SK-N-SH (cell line): ENCODE data around the gene PRR35. TPM values are rescaled to one million over a fixed set of nuclear protein-coding genes. Genes with fewer than 3 reads are reported as not detected.

Experiments used
- CTCF ChIA-PET: fragments of 300-600, 350-600 bp; formaldehyde crosslinking; extraction: SDS; loops from one replicate; lab custom pipeline; 2021; lab: Yijun Ruan, JAX
- POLR2A ChIA-PET: fragments of 350-600 bp; sonication (Branson Sonifier 250); formaldehyde crosslinking; extraction: SDS; loops from one replicate; lab custom pipeline; 2020; ENCODE audit warnings: antibody characterized with exemption, inconsistent platforms; lab: Yijun Ruan, JAX
- DNase-seq: peaks from one replicate; pipeline ENCODE4 v3.0.0; 2012
- H2AFZ ChIP-seq: fragments of 200-600 bp; sonication (generic); 2 replicates; pipeline ENCODE4 v1.8.1; 2016; ENCODE audit warnings: antibody characterized with exemption, mild to moderate bottlenecking, low read depth
- H3F3A ChIP-seq: fragments of 200-600 bp; sonication (generic); replicated peaks from 2 replicates; pipeline ENCODE3; 2016; ENCODE audit warnings: antibody characterized with exemption, mild to moderate bottlenecking; ENCODE audit not compliant: insufficient read depth
- H3K27ac ChIP-seq, 2 experiments: fragments of 200-500 bp in 1 of 2; fragments of 200-600 bp in 1 of 2; sonication (Bioruptor generic) in 1 of 2; sonication (generic), shearing (Covaris generic) in 1 of 2; 2 replicates each; pipeline versions ENCODE4 v1.5.1 to v1.6.1; 2014 to 2016; ENCODE audit warnings: low read depth in 2 of 2, inconsistent platforms in 1 of 2, low read length in 1 of 2, mild to moderate bottlenecking in 1 of 2, mixed read lengths in 1 of 2
- H3K27me3 ChIP-seq: fragments of 200-600 bp; sonication (generic), shearing (Covaris generic); 2 replicates; pipeline ENCODE4 v1.6.1; 2016; ENCODE audit warnings: mixed run types; ENCODE audit not compliant: insufficient read depth
- H3K36me3 ChIP-seq, 2 experiments: fragments of 200-500 bp in 1 of 2; fragments of 200-600 bp in 1 of 2; sonication (Bioruptor generic) in 1 of 2; sonication (generic) in 1 of 2; replicated peaks in 1 of 2; 2 replicates each; pipeline versions ENCODE3 to v1.5.1; 2014 to 2016; ENCODE audit warnings: low read length in 1 of 2, mild to moderate bottlenecking in 1 of 2; ENCODE audit not compliant: insufficient read depth in 2 of 2, control insufficient read depth in 1 of 2
- H3K4me1 ChIP-seq, 2 experiments: fragments of 200-500 bp in 1 of 2; fragments of 200-600 bp in 1 of 2; sonication (Bioruptor generic) in 1 of 2; sonication (generic), shearing (Covaris generic) in 1 of 2; 2 replicates each; pipeline versions ENCODE4 v1.5.1 to v1.6.1; 2014 to 2016; ENCODE audit warnings: low read depth in 1 of 2, low read length in 1 of 2, mixed run types in 1 of 2; ENCODE audit not compliant: insufficient read depth in 2 of 2, control insufficient read depth in 1 of 2
- H3K4me2 ChIP-seq: fragments of 200-600 bp; sonication (generic), shearing (Covaris generic); 2 replicates; pipeline ENCODE4 v1.6.1; 2017; ENCODE audit warnings: mixed run types
- H3K4me3 ChIP-seq, 2 experiments: fragments of 200-500 bp in 1 of 2; fragments of 200-600 bp in 1 of 2; sonication (Bioruptor generic) in 1 of 2; sonication (generic), shearing (Covaris generic) in 1 of 2; 2 replicates each; pipeline versions ENCODE4 v1.5.1 to v1.8.1; 2014 to 2016; ENCODE audit warnings: low read depth in 2 of 2, inconsistent platforms in 1 of 2, low read length in 1 of 2, mild to moderate bottlenecking in 1 of 2, mixed read lengths in 1 of 2, moderate library complexity in 1 of 2
- H3K79me2 ChIP-seq: fragments of 200-600 bp; sonication (generic); 2 replicates; pipeline ENCODE4 v1.8.1; 2017; ENCODE audit warnings: mild to moderate bottlenecking; ENCODE audit not compliant: insufficient read depth
- H3K9ac ChIP-seq: fragments of 200-600 bp; sonication (generic); 2 replicates; pipeline ENCODE4 v1.6.1; 2017; ENCODE audit warnings: mixed run types
- H3K9me2 ChIP-seq: fragments of 200-600 bp; sonication (generic); 2 replicates; pipeline ENCODE4 v1.6.1; 2017; ENCODE audit warnings: mixed run types
- H3K9me3 ChIP-seq: fragments of 200-600 bp; sonication (generic); 2 replicates; pipeline ENCODE4 v1.6.1; 2017; ENCODE audit warnings: mixed run types, mild to moderate bottlenecking, moderate library complexity
- H4K20me1 ChIP-seq: fragments of 200-600 bp; sonication (generic); 2 replicates; pipeline ENCODE4 v1.6.1; 2017; ENCODE audit warnings: mild to moderate bottlenecking, mixed run types; ENCODE audit not compliant: insufficient read depth
- CHD2 ChIP-seq: fragments of 150-350 bp; IDR thresholded peaks from 2 replicates; pipeline ENCODE4 v1.6.1; 2018; ENCODE audit warnings: low read length; ENCODE audit not compliant: partially characterized antibody
- EZH2phosphoT487 ChIP-seq: fragments of 200-600 bp; sonication (generic); IDR thresholded peaks from 2 replicates; pipeline ENCODE4 v1.6.1; 2017; ENCODE audit warnings: low read depth, mixed run types, mild to moderate bottlenecking, antibody characterized with exemption, moderate library complexity, borderline replicate concordance
- FOXJ3 ChIP-seq: sonication (generic); formaldehyde crosslinking; IDR thresholded peaks from 2 replicates; pipeline ENCODE4 v1.5.1; 2020; ENCODE audit warnings: mild to moderate bottlenecking, missing genetic modification reagents
- FOXM1 ChIP-seq: IDR thresholded peaks from 2 replicates; pipeline ENCODE4 v1.4.0; 2012; ENCODE audit warnings: low read depth, mild to moderate bottlenecking
- GABPA ChIP-seq: IDR thresholded peaks from 2 replicates; pipeline ENCODE4 v1.4.0; 2012; ENCODE audit warnings: low read depth, mild to moderate bottlenecking
- GATA2 ChIP-seq: sonication (generic); formaldehyde crosslinking; IDR thresholded peaks from 2 replicates; pipeline ENCODE4 v1.5.0; 2020; ENCODE audit warnings: mild to moderate bottlenecking, missing genetic modification reagents
- JUND ChIP-seq: IDR thresholded peaks from 2 replicates; pipeline ENCODE4 v1.4.0; 2012
- MXI1 ChIP-seq: IDR thresholded peaks from 2 replicates; pipeline ENCODE4 v1.6.1; 2012; ENCODE audit warnings: mild to moderate bottlenecking, low read depth, low read length, improper control_type of control experiment
- NFIC ChIP-seq: IDR thresholded peaks from 2 replicates; pipeline ENCODE4 v1.4.0; 2012; ENCODE audit warnings: borderline replicate concordance
- POLR2AphosphoS5 ChIP-seq: IDR thresholded peaks from 2 replicates; pipeline ENCODE4 v1.6.1; 2012; ENCODE audit warnings: low read depth, low read length
- RAD21 ChIP-seq: IDR thresholded peaks from 2 replicates; pipeline ENCODE4 v1.6.1; 2012; ENCODE audit warnings: mild to moderate bottlenecking, low read length
- RFX5 ChIP-seq: IDR thresholded peaks from 2 replicates; pipeline ENCODE4 v1.6.1; 2012; ENCODE audit warnings: mild to moderate bottlenecking, improper control_type of control experiment, low read length
- RXRA ChIP-seq: IDR thresholded peaks from 2 replicates; pipeline ENCODE4 v1.4.0; 2012; ENCODE audit warnings: low read depth, mild to moderate bottlenecking, borderline replicate concordance
- SIN3A ChIP-seq: IDR thresholded peaks from 2 replicates; pipeline ENCODE4 v1.6.1; 2012; ENCODE audit warnings: low read depth, mild to moderate bottlenecking, low read length, moderate library complexity, borderline replicate concordance
- TAF1 ChIP-seq: IDR thresholded peaks from 2 replicates; pipeline ENCODE4 v1.6.1; 2012; ENCODE audit warnings: low read depth, mild to moderate bottlenecking, low read length, moderate library complexity, borderline replicate concordance
- WGBS: methylation state at CpG from one replicate; pipeline ENCODE4 v1.1.6; 2017; ENCODE audit warnings: low lambda C conversion rate; 5-methylcytosine and 5-hydroxymethylcytosine counted together
- polyA plus RNA-seq, 3 experiments: library from polyadenylated mRNA; depleted of rRNA; stranded (reverse); fragments of >200 nt; gene quantifications; 2 replicates each; pipeline ENCODE4 v1.2.3, GENCODE V29; 2012

The PRR35 gene
- polyA plus RNA-seq, 1 of the 3 experiments (the other 2 are of a cell fraction) = not detected

- Histone ChIP-seq H3F3A (peaks cover 5% of the 10 kb centered on the region), H3K4me2 (no peak overlapping the region), H3K36me3 (peaks cover 0 to 11% of the 10 kb centered on the region in 2 experiments), H3K9ac (no peak overlapping the region), H3K27ac (no peak overlapping the region), H3K9me3 (no peaks in the 10 kb centered on the region), H3K79me2 (peaks cover 50% of the 10 kb centered on the region), H4K20me1 (peaks cover 8% of the 10 kb centered on the region; the same call in 1 of the 2 replicates), H2AFZ (no peak overlapping the region), H3K4me1 (peaks cover 0 to 6% of the 10 kb centered on the region in 2 experiments; a peak in 1 of 4 replicates), H3K27me3 (no peaks in the 10 kb centered on the region), H3K9me2 (no peaks in the 10 kb centered on the region), H3K4me3 (no peak overlapping the region)
- POLR2A ChIA-PET = no interaction called here
- no peak for DNase-seq
- 89% methylated on average over 5 of the region's 5 CpGs for WGBS
- CTCF ChIA-PET = no interaction called here
- TF ChIP-seq MXI1 (no peak), TAF1 (no peak), NFIC (no peak), RAD21 (no peak), JUND (no peak), RFX5 (no peak), FOXM1 (no peak), CHD2 (no peak), SIN3A (no peak), FOXJ3 (CRISPR knock-in tag) (no peak)
Observed at GRCh38 chr16:603933-604332, 43.7 kb downstream of the PRR35 start.

DNA sequence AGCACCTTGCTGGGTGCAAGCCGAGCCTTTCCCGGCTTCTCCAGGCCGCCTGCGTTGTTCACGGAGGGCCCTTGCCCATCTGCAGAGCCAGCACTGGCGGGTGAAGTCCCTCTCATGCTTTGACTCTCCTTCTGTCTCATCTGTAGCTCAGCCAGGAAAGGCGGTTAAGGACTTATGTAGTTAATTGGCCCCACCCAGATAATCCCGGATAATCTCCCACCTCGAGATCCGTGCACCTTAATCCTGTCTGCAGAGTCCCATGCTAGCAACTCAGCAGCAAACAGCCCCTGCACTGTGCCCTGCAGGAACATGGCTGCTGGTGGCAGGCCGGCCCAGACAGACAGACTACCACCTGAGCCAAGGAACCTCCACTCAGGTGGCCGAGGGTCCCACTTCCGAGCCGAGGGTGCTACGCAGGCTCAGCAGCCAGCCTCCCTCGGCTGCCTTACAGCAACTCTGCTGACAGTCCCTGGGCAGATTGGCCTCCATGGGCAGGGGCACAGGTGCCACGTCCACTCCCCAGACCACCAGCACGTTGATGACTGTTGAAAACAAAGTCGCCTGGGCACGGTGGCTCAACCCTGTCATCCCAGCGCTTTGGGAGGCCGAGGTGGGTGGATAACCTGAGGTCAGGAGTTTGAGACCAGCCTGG, 46.6 kb downstream of the PRR35 start:
- peaks cover 42% of the 10 kb centered on the region for H3K79me2 ChIP-seq
- H3K9me2 ChIP-seq = no peaks in the 10 kb centered on the region
- ChIA-PET POLR2A (no interaction called here), CTCF (no interaction called here)
- H3F3A ChIP-seq = no peaks in the 10 kb centered on the region
- no peak for TF ChIP-seq FOXJ3 (CRISPR knock-in tag)
- no peak for TF ChIP-seq TAF1
- no peak for TF ChIP-seq RAD21
- TF ChIP-seq MXI1 = no peak
- TF ChIP-seq RXRA = no peak
- no peak for TF ChIP-seq POLR2AphosphoS5
- TF ChIP-seq EZH2phosphoT487 = no peak
- TF ChIP-seq GABPA = no peak
- no peak for TF ChIP-seq CHD2
- no peak for TF ChIP-seq GATA2 (CRISPR knock-in tag)
- TF ChIP-seq, all 33 proteins: peak for 0
- H3K9ac ChIP-seq = no peak overlapping the region
- no peak for DNase-seq
- WGBS = 99% methylated on average over 9 of the region's 22 CpGs
- H3K4me1 ChIP-seq = no peaks in the 10 kb centered on the region; a peak in 1 of 4 replicates
- H3K9me3 ChIP-seq = no peaks in the 10 kb centered on the region
- no peak overlapping the region for H3K4me2 ChIP-seq
- H3K36me3 ChIP-seq = peaks cover 0 to 11% of the 10 kb centered on the region in 2 experiments
- peaks cover 6% of the 10 kb centered on the region; the same call in 1 of the 2 replicates for H4K20me1 ChIP-seq
- H2AFZ ChIP-seq = no peak overlapping the region
- no peak overlapping the region for H3K27ac ChIP-seq
- no peaks in the 10 kb centered on the region for H3K27me3 ChIP-seq
- H3K4me3 ChIP-seq = no peak overlapping the region
